ELF-1 (cell line): ENCODE data around the gene HAUS3.
"Not testable (repeated sequence)": the region's sequence is repeated elsewhere in the genome, so short reads cannot be mapped to it uniquely, and the experiment has no call there.

Experiments used
- DNase-seq: peaks from one replicate; pipeline ENCODE4 v3.0.0-alpha.2; 2016; ENCODE audit warnings: low read depth, low spot score

The HAUS3 gene

GRCh38 chr4:2220016-2220630 lies 21.8 kb downstream of the HAUS3 start:
- DNase-seq = peak; percentile 81

DNA sequence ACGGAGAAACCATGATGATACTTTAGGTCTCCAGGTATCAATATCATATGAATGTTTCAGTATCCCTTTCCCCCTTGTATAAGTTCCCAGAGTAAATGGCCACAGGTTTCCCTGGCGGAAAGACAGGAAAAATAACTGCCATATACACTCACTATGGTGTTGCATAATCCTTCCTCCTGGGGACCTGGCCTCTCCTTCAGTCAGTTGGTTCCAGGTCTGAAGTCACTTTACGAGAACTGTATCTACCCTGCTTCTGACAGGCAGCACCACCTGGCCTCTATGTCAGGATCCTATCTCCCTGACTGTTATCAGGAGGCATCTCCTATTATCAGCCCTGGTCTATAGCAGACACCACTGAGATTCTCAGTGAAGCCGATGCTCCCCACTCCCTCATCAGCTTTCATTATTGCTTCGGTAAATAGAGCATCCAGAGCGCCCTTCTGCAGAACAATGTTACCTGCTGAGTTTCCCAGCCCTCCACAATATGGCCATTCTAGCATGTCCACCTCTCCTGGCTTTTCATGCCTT lies 22.6 kb downstream of the HAUS3 start:
- DNase-seq = no peak

GRCh38 chr4:2218436-2218835 lies 23.5 kb downstream of the HAUS3 start:
- DNase-seq = no peak

- no peak for DNase-seq
These were observed 24.2 kb downstream of the HAUS3 start for GRCh38 chr4:2217726-2218125.

DNA sequence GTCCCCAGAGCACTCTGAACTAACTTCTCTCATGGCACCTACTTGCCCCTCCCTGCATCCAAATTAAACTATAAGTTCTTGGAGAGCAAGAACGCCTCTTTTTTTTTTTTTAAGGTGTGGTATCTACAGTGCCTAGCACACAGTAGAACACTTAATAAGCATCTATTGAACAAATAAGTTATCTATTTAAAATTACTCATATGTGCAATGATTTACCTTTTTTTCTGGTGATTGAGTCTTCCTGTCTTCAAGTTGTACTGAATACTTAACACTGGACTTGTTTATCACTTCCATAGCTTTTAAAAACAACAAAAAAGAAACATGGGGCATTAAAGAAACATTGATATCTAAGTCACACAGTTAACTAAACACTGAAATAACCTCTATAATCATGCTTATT lies 29.1 kb downstream of the HAUS3 start:
- no peak for DNase-seq

DNA sequence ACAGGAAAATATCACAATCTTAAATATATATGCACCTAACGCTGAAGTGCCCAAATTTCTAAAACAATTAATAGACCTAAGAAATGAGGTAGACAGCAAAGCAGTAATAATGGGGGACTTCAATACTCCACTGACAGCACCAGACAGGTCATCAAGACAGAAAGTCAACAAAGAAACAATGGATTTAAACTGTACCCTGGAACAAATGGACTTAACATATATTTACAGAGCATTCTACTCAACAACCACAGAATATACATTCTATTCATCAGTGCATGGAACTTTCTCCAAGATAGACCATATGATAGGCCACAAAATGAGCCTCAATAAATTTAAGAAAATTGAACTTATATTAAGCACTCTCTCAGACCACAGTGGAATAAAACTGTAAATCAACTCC lies 39.1 kb downstream of the HAUS3 start:
- DNase-seq = not testable (repeated sequence)

GRCh38 chr4:2194496-2194895 lies 47.4 kb downstream of the HAUS3 start:
- DNase-seq = no peak

DNA sequence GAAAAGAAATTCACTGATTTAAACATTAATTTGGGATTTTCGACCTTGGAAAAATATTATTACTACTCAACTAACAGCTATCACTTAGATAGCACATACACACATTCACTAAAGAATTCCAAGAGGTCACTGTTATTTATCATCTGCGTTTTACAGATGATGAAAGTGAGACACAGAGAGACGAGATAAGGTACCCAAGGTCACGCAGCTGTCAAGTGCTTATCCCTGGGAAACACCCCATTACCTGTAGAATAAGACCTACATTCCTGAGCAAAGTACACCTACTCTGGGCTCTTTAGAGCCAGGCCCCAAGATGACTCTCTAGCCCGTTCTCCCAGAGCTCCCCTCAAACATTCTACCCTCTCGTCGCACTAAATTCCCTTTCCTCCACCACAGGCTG lies 48.6 kb downstream of the HAUS3 start:
- no peak for DNase-seq

- DNase-seq = no peak
These were observed 55.1 kb downstream of the HAUS3 start for GRCh38 chr4:2186865-2187172.

DNA sequence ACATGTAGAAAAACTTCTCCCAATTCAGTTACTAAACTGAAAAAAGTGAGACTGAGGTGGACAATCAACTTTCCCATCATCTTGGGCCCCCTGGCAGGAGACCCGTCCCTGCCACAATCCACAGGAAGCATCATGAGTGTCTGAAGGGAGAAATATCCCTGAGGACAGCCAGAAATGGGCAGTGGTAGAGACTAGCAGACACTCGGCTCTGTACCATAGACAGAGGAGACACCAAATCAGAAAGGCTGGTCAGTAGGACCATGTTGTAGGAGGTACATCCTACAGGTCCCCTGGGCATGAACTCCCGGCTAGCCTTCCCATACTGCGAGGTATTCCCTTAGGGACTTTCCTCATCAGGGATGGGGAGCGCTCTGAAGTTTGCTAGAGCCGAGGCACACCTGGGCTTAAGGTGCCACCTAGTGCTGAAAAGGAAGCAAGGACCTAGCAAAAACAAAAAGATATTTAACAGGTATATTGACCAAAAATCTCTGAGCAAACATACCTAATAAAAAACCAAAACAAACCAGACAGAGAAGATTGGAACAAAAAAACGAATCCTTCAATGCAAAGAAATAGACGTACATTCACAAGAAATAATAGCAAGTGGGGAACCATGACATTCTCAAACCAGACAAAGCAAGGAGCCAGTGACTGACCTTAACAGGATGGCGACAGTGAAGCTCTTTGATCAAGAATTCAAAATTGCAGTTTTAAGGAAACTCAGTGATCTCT lies 55.6 kb downstream of the HAUS3 start:
- peak; percentile 62 for DNase-seq

GRCh38 chr4:2183394-2183793 lies 58.5 kb downstream of the HAUS3 start:
- DNase-seq = no peak

DNA sequence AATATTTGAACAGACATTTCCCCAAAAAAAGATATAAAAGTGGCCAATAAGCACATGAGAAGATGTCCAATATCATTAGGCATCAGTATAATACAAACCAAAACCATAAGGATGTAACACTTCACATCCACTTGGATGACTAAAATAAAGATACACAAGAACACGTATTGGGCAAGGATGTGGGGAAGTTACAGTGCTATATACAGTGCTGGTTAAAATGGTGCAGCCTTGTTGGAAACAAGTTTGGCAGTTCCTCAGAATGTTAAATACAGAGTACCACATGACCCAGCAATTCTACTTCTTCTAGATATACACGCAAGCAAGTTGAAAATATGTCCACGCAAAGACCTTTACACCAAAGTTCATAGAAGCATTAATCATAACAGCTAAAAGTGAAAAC lies 58.9 kb downstream of the HAUS3 start:
- DNase-seq = no peak

GRCh38 chr4:2180410-2180809 lies 61.5 kb downstream of the HAUS3 start:
- DNase-seq = no peak

DNA sequence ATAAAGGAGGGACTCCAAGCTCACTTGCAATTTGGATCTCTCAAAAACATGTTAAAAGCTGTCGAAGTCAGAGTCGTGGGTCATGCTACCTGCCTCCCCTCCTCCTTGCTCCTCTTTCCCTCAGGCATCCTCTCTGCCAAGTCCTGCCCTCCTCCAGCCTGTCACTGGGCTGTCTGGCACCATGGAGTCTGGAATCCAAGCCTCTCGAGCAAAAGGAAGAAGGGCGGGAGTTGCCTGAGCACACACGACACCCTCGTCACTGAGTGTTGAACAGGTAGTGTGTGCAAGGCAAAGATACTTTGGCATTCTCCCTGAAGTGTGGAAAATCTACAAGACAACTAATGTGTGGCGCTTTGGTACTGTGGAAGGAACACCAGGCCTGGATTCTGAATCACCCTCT lies 62.2 kb downstream of the HAUS3 start:
- DNase-seq = no peak

- DNase-seq = no peak
These were observed 62.9 kb downstream of the HAUS3 start for GRCh38 chr4:2178986-2179385.
